ENCODE results near the gene A4GALT.
"Not testable (repeated sequence)": the region's sequence is repeated elsewhere in the genome, so short reads cannot be mapped to it uniquely, and the experiment has no call there.

The A4GALT gene

DNA sequence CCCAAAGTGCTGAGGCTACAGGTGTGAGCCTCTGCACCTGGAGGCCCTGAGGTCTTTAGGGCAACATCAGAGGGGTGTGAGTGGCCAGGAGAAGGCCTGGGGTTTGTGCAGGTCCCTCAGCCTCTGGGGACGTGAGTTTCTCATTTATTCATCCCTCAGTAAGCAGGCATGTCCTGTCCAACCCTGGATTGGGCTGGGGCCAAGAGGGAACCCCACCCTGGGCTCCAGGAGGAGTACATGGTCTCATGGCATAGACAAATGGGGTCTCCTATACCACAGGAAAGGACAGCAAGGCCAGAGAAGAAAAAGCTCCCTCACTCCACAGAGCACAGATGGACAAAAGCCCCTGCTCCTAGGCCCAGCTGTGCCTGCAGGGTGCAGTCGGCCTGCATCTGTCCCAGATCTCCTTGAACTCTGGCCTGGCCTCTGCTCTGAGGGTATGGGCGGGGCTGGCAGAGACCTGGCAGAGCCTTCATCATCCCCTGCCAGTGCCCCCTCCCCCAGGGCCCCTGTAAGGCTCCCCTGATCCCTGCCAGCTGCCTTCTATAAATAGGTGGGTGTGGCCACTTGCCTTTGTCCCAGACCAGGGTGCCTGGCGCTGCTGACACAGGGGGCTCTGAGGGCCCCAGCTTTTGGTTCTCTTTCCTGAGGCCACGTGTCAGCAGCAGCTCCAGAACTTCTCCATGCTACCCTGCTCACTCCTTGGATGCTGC is 34.6 kb downstream of the A4GALT start:
- Mint-ChIP-seq H3K27me3 (no peaks in the 10 kb centered on the region), H3K4me1 (peaks cover 9% of the 10 kb centered on the region), H3K4me3 (no peak overlapping the region), H3K27ac (peak overlapping the region; percentile 22), H3K9me3 (no peaks in the 10 kb centered on the region), H3K36me3 (no peaks in the 10 kb centered on the region)
- peak; percentile 18 for ATAC-seq

GRCh38 chr22:42684462-42685195 is 36.0 kb downstream of the A4GALT start:
- Mint-ChIP-seq H3K4me3 (no peak overlapping the region), H3K27ac (peak overlapping the region; percentile 4), H3K27me3 (no peaks in the 10 kb centered on the region), H3K36me3 (peaks cover 2% of the 10 kb centered on the region), H3K9me3 (peaks cover 5% of the 10 kb centered on the region), H3K4me1 (peaks cover 9% of the 10 kb centered on the region)
- ATAC-seq: no peak

- Mint-ChIP-seq H3K27ac (peak overlapping the region; percentile 4), H3K9me3 (peaks cover 13% of the 10 kb centered on the region), H3K4me1 (peaks cover 9% of the 10 kb centered on the region), H3K4me3 (no peak overlapping the region), H3K27me3 (no peaks in the 10 kb centered on the region), H3K36me3 (peaks cover 10% of the 10 kb centered on the region)
- ATAC-seq: no peak
Measured at GRCh38 chr22:42683578-42684283, 36.9 kb downstream of the A4GALT start.

GRCh38 chr22:42682113-42682851 is 38.4 kb downstream of the A4GALT start:
- Mint-ChIP-seq H3K4me3 (no peak overlapping the region), H3K27ac (no peak overlapping the region), H3K4me1 (peaks cover 9% of the 10 kb centered on the region), H3K9me3 (peaks cover 21% of the 10 kb centered on the region), H3K27me3 (no peaks in the 10 kb centered on the region), H3K36me3 (peaks cover 22% of the 10 kb centered on the region)
- ATAC-seq: no peak

DNA sequence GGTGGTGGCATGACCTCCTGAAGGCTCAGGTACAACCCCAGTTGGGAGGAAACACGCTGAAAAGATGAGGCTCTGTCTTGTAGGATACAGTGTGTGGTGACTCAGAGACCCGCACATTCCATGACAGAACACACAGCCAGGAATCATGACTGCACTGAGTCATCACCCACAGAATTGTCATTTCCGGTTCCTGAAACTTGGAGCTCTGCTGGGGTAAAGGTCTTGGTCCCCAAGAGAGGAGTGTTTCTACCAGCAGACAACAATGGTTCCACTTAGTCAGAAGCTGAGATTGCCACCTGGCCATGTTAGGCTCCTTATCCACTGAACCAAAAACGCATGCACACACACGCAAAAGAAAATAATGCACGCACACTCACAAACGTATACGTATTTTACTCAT is 40.0 kb downstream of the A4GALT start:
- Mint-ChIP-seq H3K27ac (no peak overlapping the region), H3K4me3 (no peak overlapping the region), H3K9me3 (peaks cover 21% of the 10 kb centered on the region), H3K27me3 (no peaks in the 10 kb centered on the region), H3K36me3 (peaks cover 22% of the 10 kb centered on the region), H3K4me1 (peaks cover 8% of the 10 kb centered on the region)
- ATAC-seq: no peak

DNA sequence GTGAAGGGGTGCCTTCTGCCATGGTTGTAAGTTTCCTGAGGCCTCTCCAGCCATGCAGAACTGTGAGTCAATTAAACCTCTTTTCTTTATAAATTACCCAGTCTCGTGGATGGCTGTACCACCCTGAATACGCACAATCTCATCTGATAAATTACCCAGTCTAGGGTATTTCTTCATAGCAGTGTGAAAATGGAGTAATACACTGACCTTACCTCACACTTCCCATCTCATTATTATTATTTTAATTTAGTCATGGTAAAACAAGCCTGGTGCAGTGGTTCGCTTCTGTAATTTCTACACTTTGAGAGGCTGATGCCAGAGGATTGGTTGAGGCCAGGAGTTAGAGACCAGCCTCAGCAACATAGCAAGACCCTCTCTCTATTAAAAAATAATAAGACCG is 41.0 kb downstream of the A4GALT start:
- H3K4me1 Mint-ChIP-seq: peaks cover 8% of the 10 kb centered on the region

GRCh38 chr22:42678894-42679293 is 41.8 kb downstream of the A4GALT start:
- ATAC-seq: no peak
- Mint-ChIP-seq H3K9me3 (peaks cover 21% of the 10 kb centered on the region), H3K36me3 (peaks cover 22% of the 10 kb centered on the region), H3K27me3 (no peaks in the 10 kb centered on the region), H3K27ac (no peak overlapping the region), H3K4me1 (peaks cover 8% of the 10 kb centered on the region), H3K4me3 (no peak overlapping the region)

More for the DNA sequence above, 41.0 kb downstream of the A4GALT start:
- H3K36me3 Mint-ChIP-seq: peaks cover 22% of the 10 kb centered on the region
- no peak overlapping the region for H3K4me3 Mint-ChIP-seq
- no peak overlapping the region for H3K27ac Mint-ChIP-seq
- peaks cover 21% of the 10 kb centered on the region for H3K9me3 Mint-ChIP-seq
- H3K27me3 Mint-ChIP-seq: no peaks in the 10 kb centered on the region
- no peak for ATAC-seq

DNA sequence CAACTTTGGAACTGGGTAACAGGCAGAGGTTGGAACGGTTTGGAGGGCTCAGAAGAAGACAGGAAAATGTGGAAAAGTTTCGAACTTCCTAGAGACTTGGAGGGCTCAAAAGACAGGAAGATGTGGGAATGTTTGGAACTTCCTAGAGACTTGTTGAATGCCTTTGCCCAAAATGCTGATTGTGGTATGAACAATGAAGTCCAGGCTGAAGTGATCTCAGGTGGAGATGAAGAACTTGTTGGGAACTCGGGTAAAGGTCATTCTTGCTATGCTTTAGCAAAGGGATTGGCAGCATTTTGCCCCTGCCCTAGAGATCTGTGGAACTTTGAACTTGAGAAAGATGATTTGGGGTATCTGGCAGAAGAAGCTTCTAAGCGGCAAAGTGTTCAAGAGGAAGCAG is 42.7 kb downstream of the A4GALT start:
- not testable (repeated sequence) for H3K27ac Mint-ChIP-seq

DNA sequence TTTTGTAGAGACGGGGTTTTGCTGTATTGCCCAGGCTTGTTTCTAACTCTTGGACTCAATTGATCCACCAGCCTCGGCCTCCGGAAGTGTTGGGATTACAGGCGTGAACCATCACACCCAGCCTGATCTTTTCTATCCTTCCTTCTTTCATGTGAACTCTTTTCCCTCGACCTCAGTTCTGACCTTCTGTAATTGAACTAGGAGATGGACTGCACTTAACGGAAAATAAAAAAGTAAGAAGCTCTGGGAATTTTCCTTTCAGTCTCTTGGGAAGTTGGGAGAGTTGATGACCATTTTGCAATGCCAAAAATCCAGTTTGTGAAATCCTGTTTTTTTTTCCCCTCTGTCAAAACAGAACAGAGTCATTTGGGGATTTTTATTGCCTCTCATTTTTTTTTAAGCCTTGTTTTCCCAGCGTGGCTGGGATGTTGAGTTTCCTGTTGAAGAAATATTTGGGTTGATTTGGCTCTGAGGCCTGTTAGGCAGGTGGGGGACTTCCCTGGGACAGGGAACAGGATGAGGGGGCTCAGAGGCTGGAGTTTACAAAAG is 44.5 kb downstream of the A4GALT start:
- H3K36me3 Mint-ChIP-seq: peaks cover 22% of the 10 kb centered on the region
- no peak overlapping the region for H3K27ac Mint-ChIP-seq
- H3K27me3 Mint-ChIP-seq: no peaks in the 10 kb centered on the region
- no peak overlapping the region for H3K4me3 Mint-ChIP-seq
- peaks cover 21% of the 10 kb centered on the region for H3K9me3 Mint-ChIP-seq
- H3K4me1 Mint-ChIP-seq: peaks cover 22% of the 10 kb centered on the region
- ATAC-seq: no peak

More for the DNA sequence above, 42.7 kb downstream of the A4GALT start:
- H3K27me3 Mint-ChIP-seq, H3K4me1 Mint-ChIP-seq, ATAC-seq, H3K4me3 Mint-ChIP-seq: not testable (repeated sequence)
- H3K36me3 Mint-ChIP-seq: peaks cover 22% of the 10 kb centered on the region
- peaks cover 21% of the 10 kb centered on the region for H3K9me3 Mint-ChIP-seq

- no peak for ATAC-seq
- Mint-ChIP-seq H3K9me3 (peaks cover 10% of the 10 kb centered on the region), H3K4me3 (no peak overlapping the region), H3K27ac (no peak overlapping the region), H3K4me1 (peaks cover 36% of the 10 kb centered on the region), H3K27me3 (no peaks in the 10 kb centered on the region), H3K36me3 (peaks cover 14% of the 10 kb centered on the region)
Measured at GRCh38 chr22:42673898-42674401, 46.7 kb downstream of the A4GALT start.

GRCh38 chr22:42673071-42673470 is 47.6 kb downstream of the A4GALT start:
- H3K27me3 Mint-ChIP-seq, H3K9me3 Mint-ChIP-seq, H3K4me3 Mint-ChIP-seq, H3K27ac Mint-ChIP-seq, H3K36me3 Mint-ChIP-seq, ATAC-seq: not testable (repeated sequence)
- peaks cover 36% of the 10 kb centered on the region for H3K4me1 Mint-ChIP-seq

GRCh38 chr22:42670921-42671709 is 49.6 kb downstream of the A4GALT start:
- Mint-ChIP-seq H3K4me3 (peak overlapping the region; percentile 31), H3K9me3 (no peaks in the 10 kb centered on the region), H3K27ac (peak overlapping the region; percentile 87), H3K4me1 (peaks cover 34% of the 10 kb centered on the region), H3K36me3 (no peaks in the 10 kb centered on the region), H3K27me3 (no peaks in the 10 kb centered on the region)
- peak; percentile 86 for ATAC-seq

GRCh38 chr22:42670046-42670445 is 50.6 kb downstream of the A4GALT start:
- Mint-ChIP-seq H3K4me1 (peaks cover 44% of the 10 kb centered on the region), H3K4me3 (no peak overlapping the region), H3K27ac (peak overlapping the region; percentile 87), H3K36me3 (no peaks in the 10 kb centered on the region), H3K27me3 (no peaks in the 10 kb centered on the region), H3K9me3 (no peaks in the 10 kb centered on the region)
- no peak for ATAC-seq

GRCh38 chr22:42666393-42666792 is 54.3 kb downstream of the A4GALT start:
- ATAC-seq, H3K36me3 Mint-ChIP-seq, H3K27me3 Mint-ChIP-seq, H3K9me3 Mint-ChIP-seq: not testable (repeated sequence)
- Mint-ChIP-seq H3K27ac (peak overlapping the region; percentile 86), H3K4me1 (peaks cover 47% of the 10 kb centered on the region), H3K4me3 (peak overlapping the region; percentile 34)
